Esophagus squamous epithelium (tissue), 5 donors: Measurements from ENCODE around the gene CD4. TPM values are rescaled to one million over a fixed set of nuclear protein-coding genes. Genes with fewer than 3 reads are reported as not detected.
"Not testable (repeated sequence)": the region's sequence is repeated elsewhere in the genome, so short reads cannot be mapped to it uniquely, and the experiment has no call there.

ENCODE experiments used
- DNase-seq: peaks from one replicate; lab custom pipeline; 2025; lab: John Stamatoyannopoulos, UW
- H3K27ac ChIP-seq, 4 donors: fragments of 200-600 bp; sonication (generic); one replicate each; pipeline ENCODE4 v1.5.1; 2016 to 2019; ENCODE audit warnings: mild to moderate bottlenecking in 1 of 4
- H3K27me3 ChIP-seq, 4 donors: fragments of 200-600 bp; sonication (generic); 1 replicate in 3 of 4; 2 replicates in 1 of 4; pipeline versions ENCODE4 v1.5.1 to v1.6.0; 2017 to 2021; ENCODE audit warnings: antibody characterized with exemption in 1 of 4
- H3K36me3 ChIP-seq, 3 donors: fragments of 200-600 bp; sonication (generic); one replicate each; pipeline ENCODE4 v1.5.1; 2016 to 2019
- H3K4me1 ChIP-seq, 3 donors: fragments of 200-600 bp; sonication (generic); one replicate each; pipeline ENCODE4 v1.5.1; 2017 to 2019
- H3K4me3 ChIP-seq, 4 donors: fragments of 200-600 bp; sonication (generic); 1 replicate in 3 of 4; 2 replicates in 1 of 4; pipeline ENCODE4 v1.5.1; 2016 to 2019; ENCODE audit warnings: mild to moderate bottlenecking in 2 of 4, moderate library complexity in 1 of 4
- H3K9me3 ChIP-seq, 3 donors: fragments of 200-600 bp; sonication (generic); one replicate each; pipeline ENCODE4 v1.5.1; 2016 to 2019
- POLR2A ChIP-seq, 4 donors: fragments of 450-650 bp; IDR thresholded peaks; one replicate each; pipeline ENCODE4 v1.6.1; 2017; ENCODE audit warnings: antibody characterized with exemption in 4 of 4, mild to moderate bottlenecking in 4 of 4, moderate library complexity in 3 of 4
- WGBS, 2 donors: methylation state at CpG; one replicate each; pipeline ENCODE4 v1.1.5; 2018; 5-methylcytosine and 5-hydroxymethylcytosine counted together
- intact Hi-C: fragments of 100-400 bp; cut with DNase I; formaldehyde crosslinking; loops from one replicate; pipeline ENCODE4 v1.15.0; 2022
- total RNA-seq, 4 donors: library from RNA; depleted of rRNA; stranded (reverse); fragments of >200 nt; gene quantifications; one replicate each; pipeline ENCODE4 v1.1.0, GENCODE V29; 2016
- TF ChIP-seq, protein P1 (sequence below), 6 experiments: fragments of 450-650 bp in 4 of 6; fragments of 200-600 bp in 2 of 6; sonication (generic) in 2 of 6; IDR thresholded peaks; one replicate each; pipeline ENCODE4 v1.5.1; 2016 to 2019; ENCODE audit warnings: antibody characterized with exemption in 6 of 6, mild to moderate bottlenecking in 4 of 6, moderate library complexity in 4 of 6
- donor health status: DM: yes; HTN: yes; CAD: no.

CD4 gene
- total RNA-seq, 4 donors from 2014 or later = 1.2 to 11.8 (median 5.0) TPM

- Histone ChIP-seq H3K4me3 (peak overlapping the region; percentile 90 to 100 (median 96)), H3K9me3 (no peaks in the 10 kb centered on the region), H3K27me3 (no peaks in the 10 kb centered on the region), H3K27ac (peak overlapping the region; percentile 94 to 100 (median 98)), H3K36me3 (peaks cover 12 to 51% (median 19%) of the 10 kb centered on the region in 3 donors), H3K4me1 (peaks cover 41 to 72% (median 42%) of the 10 kb centered on the region in 3 donors)
- intact Hi-C loops = loop anchor here (10.0 kb wide), 1 partner anchor 55 kb away; the partner anchor contains the start of gene ATN1
- WGBS, 2 donors = 17 to 21% methylated on average over 9 to 12 of the region's 12 CpGs
- no peak for DNase-seq
- TF ChIP-seq, protein P1, sequence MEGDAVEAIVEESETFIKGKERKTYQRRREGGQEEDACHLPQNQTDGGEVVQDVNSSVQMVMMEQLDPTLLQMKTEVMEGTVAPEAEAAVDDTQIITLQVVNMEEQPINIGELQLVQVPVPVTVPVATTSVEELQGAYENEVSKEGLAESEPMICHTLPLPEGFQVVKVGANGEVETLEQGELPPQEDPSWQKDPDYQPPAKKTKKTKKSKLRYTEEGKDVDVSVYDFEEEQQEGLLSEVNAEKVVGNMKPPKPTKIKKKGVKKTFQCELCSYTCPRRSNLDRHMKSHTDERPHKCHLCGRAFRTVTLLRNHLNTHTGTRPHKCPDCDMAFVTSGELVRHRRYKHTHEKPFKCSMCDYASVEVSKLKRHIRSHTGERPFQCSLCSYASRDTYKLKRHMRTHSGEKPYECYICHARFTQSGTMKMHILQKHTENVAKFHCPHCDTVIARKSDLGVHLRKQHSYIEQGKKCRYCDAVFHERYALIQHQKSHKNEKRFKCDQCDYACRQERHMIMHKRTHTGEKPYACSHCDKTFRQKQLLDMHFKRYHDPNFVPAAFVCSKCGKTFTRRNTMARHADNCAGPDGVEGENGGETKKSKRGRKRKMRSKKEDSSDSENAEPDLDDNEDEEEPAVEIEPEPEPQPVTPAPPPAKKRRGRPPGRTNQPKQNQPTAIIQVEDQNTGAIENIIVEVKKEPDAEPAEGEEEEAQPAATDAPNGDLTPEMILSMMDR (IDR thresholded peaks at IDR 0.05) = peak; percentile 84 to 93 (median 92)
- TF ChIP-seq POLR2A (IDR thresholded peaks at IDR 0.05) = no peak
These were observed 80.0 kb downstream of the CD4 start for GRCh38 chr12:6869049-6870021.

GRCh38 chr12:6870304-6870703, 81.0 kb downstream of the CD4 start:
- Histone ChIP-seq H3K4me1 (peaks cover 41 to 76% (median 42%) of the 10 kb centered on the region in 3 donors), H3K36me3 (peaks cover 8 to 42% (median 11%) of the 10 kb centered on the region in 3 donors), H3K27ac (peak overlapping the region in 2 of 4 donors; percentile 94)
- not testable (repeated sequence) for DNase-seq, H3K4me3 ChIP-seq, H3K9me3 ChIP-seq, H3K27me3 ChIP-seq
- WGBS, 2 donors = 51 to 67% methylated on average over 2 to 4 of the region's 4 CpGs
- intact Hi-C loops = loop anchor here (10.0 kb wide), 1 partner anchor 54 kb away; the partner anchor contains the start of gene ATN1

Other genes with a start within 250 kb of the CD4 start
- 1 to 10 TPM in 3 of 4 donors, under 1 TPM in 1; 0.76 to 7.4 (median 2.7) TPM for gene IFFO1, start 233.5 kb upstream of the CD4 start, total RNA-seq
- gene NOP2, start 221.2 kb upstream of the CD4 start, total RNA-seq = 10 to 100 TPM; 36.0 to 51.9 (median 48.2) TPM
- 100 to 1,000 TPM; 116 to 165 (median 127) TPM for gene CHD4, start 182.1 kb upstream of the CD4 start, total RNA-seq
- gene LPAR5, start 153.6 kb upstream of the CD4 start, total RNA-seq = 10 to 100 TPM; 12.8 to 46.0 (median 17.4) TPM
- gene ACRBP, start 142.1 kb upstream of the CD4 start, total RNA-seq = 1 to 10 TPM in 2 of 4 donors, under 1 TPM in 1, not detected in 1; 0.35 to 4.0 (median 3.2) TPM
- 10 to 100 TPM in 3 of 4 donors, 1 to 10 TPM in 1; 8.3 to 37.0 (median 26.9) TPM for gene ING4, start 126.4 kb upstream of the CD4 start, total RNA-seq
- gene ZNF384, start 100.2 kb upstream of the CD4 start, total RNA-seq = 10 to 100 TPM; 19.6 to 36.2 (median 26.8) TPM
- gene PIANP, start 88.7 kb upstream of the CD4 start, total RNA-seq = under 1 TPM in 2 of 4 donors, not detected in 2; 0.11 to 0.19 TPM
- gene COPS7A, start 65.5 kb upstream of the CD4 start, total RNA-seq = 10 to 100 TPM; 39.6 to 57.5 (median 49.1) TPM
- gene MLF2, start 36.4 kb upstream of the CD4 start, total RNA-seq = 100 to 1,000 TPM; 158 to 170 (median 162) TPM
- gene PTMS, start 23.2 kb upstream of the CD4 start, total RNA-seq = 100 to 1,000 TPM in 3 of 4 donors, 10 to 100 TPM in 1; 78.2 to 149 (median 123) TPM
- gene LAG3, start 17.0 kb upstream of the CD4 start, total RNA-seq = under 1 TPM in 3 of 4 donors, not detected in 1; 0.35 to 0.76 (median 0.50) TPM
- 1 to 10 TPM in 3 of 4 donors, not detected in 1; 1.3 to 2.3 (median 1.5) TPM for gene GPR162, start 32.3 kb downstream of the CD4 start, total RNA-seq
- 1 to 10 TPM; 2.6 to 6.6 (median 4.4) TPM for gene P3H3, start 38.9 kb downstream of the CD4 start, total RNA-seq
- gene GNB3, start 51.4 kb downstream of the CD4 start, total RNA-seq = under 1 TPM in 1 of 4 donors, not detected in 3; 0.76 TPM
- 10 to 100 TPM in 3 of 4 donors, 1 to 10 TPM in 1; 5.9 to 20.0 (median 12.8) TPM for gene CDCA3, start 61.8 kb downstream of the CD4 start, total RNA-seq
- gene USP5, start 62.6 kb downstream of the CD4 start, total RNA-seq = 10 to 100 TPM; 50.6 to 60.0 (median 54.0) TPM
- gene TPI1, start 78.0 kb downstream of the CD4 start, total RNA-seq = 100 to 1,000 TPM; 547 to 938 (median 723) TPM
- 10 to 100 TPM in 1 of 4 donors, 1 to 10 TPM in 3; 4.3 to 15.8 (median 7.9) TPM for gene SPSB2, start 83.8 kb downstream of the CD4 start, total RNA-seq
- 1 to 10 TPM; 2.3 to 5.9 (median 4.8) TPM for gene LRRC23, start 115.3 kb downstream of the CD4 start, total RNA-seq
- 1 to 10 TPM; 5.0 to 8.0 (median 5.5) TPM for gene ENO2, start 125.1 kb downstream of the CD4 start, total RNA-seq
- gene ATN1, start 138.4 kb downstream of the CD4 start, total RNA-seq = 10 to 100 TPM; 12.2 to 28.8 (median 22.2) TPM
- not detected for gene RNU7-1, start 154.3 kb downstream of the CD4 start, total RNA-seq
- 100 to 1,000 TPM; 110 to 377 (median 156) TPM for gene C12orf57, start 154.5 kb downstream of the CD4 start, total RNA-seq
- 10 to 100 TPM; 11.0 to 29.7 (median 21.5) TPM for gene PTPN6, start 161.8 kb downstream of the CD4 start, total RNA-seq
- gene PHB2, start 181.1 kb downstream of the CD4 start, total RNA-seq = 100 to 1,000 TPM; 127 to 259 (median 241) TPM
- 10 to 100 TPM; 16.1 to 39.5 (median 36.2) TPM for gene EMG1, start 181.4 kb downstream of the CD4 start, total RNA-seq
- 10 to 100 TPM; 27.5 to 46.3 (median 32.7) TPM for gene LPCAT3, start 228.9 kb downstream of the CD4 start, total RNA-seq